ENCODE results near the gene RASGEF1C.
"Not testable (repeated sequence)": the region's sequence is repeated elsewhere in the genome, so short reads cannot be mapped to it uniquely, and the experiment has no call there.

RASGEF1C gene

GRCh38 chr5:180090769-180091546 lies 118.1 kb downstream of the RASGEF1C start:
- no peaks in the 10 kb centered on the region for H3K36me3 Mint-ChIP-seq
- no peaks in the 10 kb centered on the region for H3K9me3 Mint-ChIP-seq
- peak overlapping the region; percentile 88 for H3K4me3 Mint-ChIP-seq
- ATAC-seq: no peak
- H3K27ac Mint-ChIP-seq: no peak overlapping the region
- peaks cover 27% of the 10 kb centered on the region for H3K27me3 Mint-ChIP-seq
- H3K4me1 Mint-ChIP-seq: peaks cover 17% of the 10 kb centered on the region

- Mint-ChIP-seq H3K27ac (peak overlapping the region; percentile 86), H3K4me3 (peak overlapping the region; percentile 88), H3K27me3 (peaks cover 19% of the 10 kb centered on the region), H3K4me1 (peaks cover 17% of the 10 kb centered on the region), H3K36me3 (no peaks in the 10 kb centered on the region), H3K9me3 (no peaks in the 10 kb centered on the region)
- ATAC-seq: peak; percentile 90
Measured at GRCh38 chr5:180090098-180090768, 118.8 kb downstream of the RASGEF1C start.

- H3K4me1 Mint-ChIP-seq: peaks cover 17% of the 10 kb centered on the region
- ATAC-seq, H3K4me3 Mint-ChIP-seq, H3K36me3 Mint-ChIP-seq, H3K9me3 Mint-ChIP-seq: not testable (repeated sequence)
- peaks cover 16% of the 10 kb centered on the region for H3K27me3 Mint-ChIP-seq
- peak overlapping the region; percentile 86 for H3K27ac Mint-ChIP-seq
Measured at GRCh38 chr5:180089628-180090027, 119.4 kb downstream of the RASGEF1C start.

DNA sequence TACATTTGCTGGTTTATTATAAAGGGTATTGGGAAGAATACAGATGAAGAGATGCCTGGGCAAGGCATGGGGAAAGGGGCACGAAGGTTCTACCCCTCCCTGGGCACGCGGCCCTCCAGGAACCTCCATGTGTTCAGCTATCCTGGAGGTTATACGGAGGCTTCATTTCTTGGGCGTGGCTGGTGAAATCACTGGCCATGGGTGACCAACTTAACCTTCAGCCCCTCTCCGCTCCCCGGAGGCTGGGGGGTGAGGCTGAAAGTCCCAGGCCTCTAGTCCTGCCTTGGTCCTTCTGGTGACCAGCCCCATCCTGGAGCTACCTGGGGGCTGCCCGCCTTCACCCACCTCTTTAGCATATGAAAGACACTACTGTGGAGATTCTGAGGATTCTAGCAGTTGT lies 120.5 kb downstream of the RASGEF1C start:
- ATAC-seq: no peak
- peaks cover 13% of the 10 kb centered on the region for H3K4me1 Mint-ChIP-seq
- H3K27me3 Mint-ChIP-seq: peaks cover 10% of the 10 kb centered on the region
- no peaks in the 10 kb centered on the region for H3K36me3 Mint-ChIP-seq
- H3K4me3 Mint-ChIP-seq: no peak overlapping the region
- no peaks in the 10 kb centered on the region for H3K9me3 Mint-ChIP-seq
- no peak overlapping the region for H3K27ac Mint-ChIP-seq

GRCh38 chr5:180086816-180087399 lies 122.1 kb downstream of the RASGEF1C start:
- ATAC-seq: no peak
- H3K9me3 Mint-ChIP-seq: no peaks in the 10 kb centered on the region
- no peaks in the 10 kb centered on the region for H3K27me3 Mint-ChIP-seq
- no peaks in the 10 kb centered on the region for H3K36me3 Mint-ChIP-seq
- no peak overlapping the region for H3K4me3 Mint-ChIP-seq
- H3K4me1 Mint-ChIP-seq: peaks cover 12% of the 10 kb centered on the region
- H3K27ac Mint-ChIP-seq: no peak overlapping the region

DNA sequence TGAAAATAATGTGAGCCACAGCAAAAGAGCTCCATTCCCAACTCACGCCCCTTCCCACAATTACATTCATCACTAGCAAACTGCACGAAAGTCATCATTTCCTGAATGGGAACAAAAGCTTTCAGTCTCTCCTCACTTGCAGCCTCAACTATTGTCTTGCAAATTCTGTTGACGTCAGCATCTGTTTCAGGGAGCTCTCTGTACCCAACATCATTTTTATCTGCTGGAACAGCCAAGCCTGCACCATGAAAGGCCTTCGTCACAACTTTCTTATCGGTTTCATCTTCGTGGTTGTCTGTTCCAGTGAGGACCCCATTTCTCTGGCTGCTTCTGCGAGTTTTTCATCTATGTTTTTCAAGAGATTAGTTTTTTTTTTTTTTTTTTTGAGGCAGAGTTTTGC lies 123.2 kb downstream of the RASGEF1C start:
- H3K36me3 Mint-ChIP-seq: no peaks in the 10 kb centered on the region
- ATAC-seq: no peak
- no peaks in the 10 kb centered on the region for H3K9me3 Mint-ChIP-seq
- no peak overlapping the region for H3K4me3 Mint-ChIP-seq
- no peaks in the 10 kb centered on the region for H3K27me3 Mint-ChIP-seq
- H3K4me1 Mint-ChIP-seq: peaks cover 6% of the 10 kb centered on the region
- no peak overlapping the region for H3K27ac Mint-ChIP-seq

DNA sequence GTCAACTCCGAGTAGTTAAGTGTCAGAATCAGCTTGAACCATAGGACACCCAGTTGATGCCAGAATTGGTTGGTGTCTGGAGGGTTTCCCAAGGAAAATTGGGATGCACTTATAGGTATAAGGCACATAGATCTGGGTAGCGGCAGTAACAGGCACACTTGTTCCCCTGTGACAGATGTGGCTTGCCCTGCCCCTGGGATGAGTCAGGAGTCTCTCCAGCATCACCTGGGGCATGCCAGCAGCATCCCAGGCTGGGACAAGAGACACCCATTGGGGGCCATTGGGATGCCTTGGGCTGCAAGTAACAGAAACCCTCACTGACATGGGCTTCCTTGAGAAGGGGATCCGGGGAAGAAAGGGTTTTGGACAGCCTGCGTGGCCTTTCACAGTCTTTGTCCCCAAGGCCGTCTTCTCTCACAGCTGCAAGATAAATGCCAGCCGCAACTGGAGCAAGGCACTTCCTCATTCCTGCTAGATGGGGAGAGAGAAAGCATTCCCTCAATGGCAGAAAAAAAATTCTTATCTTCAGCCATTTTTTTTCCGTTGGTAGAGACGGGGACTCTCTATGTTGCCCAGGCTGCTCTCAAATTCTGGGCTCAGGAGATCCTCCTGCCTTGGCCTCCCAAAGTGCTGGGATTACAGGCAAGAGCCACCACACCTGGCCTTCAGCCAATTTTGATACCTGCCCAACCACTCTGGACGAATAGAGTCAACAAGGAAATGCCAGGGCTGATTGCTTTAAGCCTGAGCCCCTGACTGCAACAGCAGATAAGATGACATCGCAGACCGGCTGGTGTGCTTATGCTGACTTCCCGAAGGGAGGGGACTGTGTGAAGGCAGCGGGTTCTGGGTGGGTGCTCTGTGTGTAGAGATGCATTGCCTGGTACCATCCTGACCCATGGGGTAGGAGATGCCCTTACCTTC lies 124.1 kb downstream of the RASGEF1C start:
- no peaks in the 10 kb centered on the region for H3K36me3 Mint-ChIP-seq
- ATAC-seq: peak; percentile 52

GRCh38 chr5:180083529-180084060 lies 125.4 kb downstream of the RASGEF1C start:
- Mint-ChIP-seq H3K36me3 (no peaks in the 10 kb centered on the region), H3K4me1 (no peaks in the 10 kb centered on the region), H3K4me3 (no peak overlapping the region), H3K9me3 (no peaks in the 10 kb centered on the region), H3K27me3 (peaks cover 11% of the 10 kb centered on the region), H3K27ac (no peak overlapping the region)
- ATAC-seq: peak; percentile 22

More for the DNA sequence above, 124.1 kb downstream of the RASGEF1C start:
- no peak overlapping the region for H3K27ac Mint-ChIP-seq
- H3K4me3 Mint-ChIP-seq: no peak overlapping the region
- peaks cover under 1% of the 10 kb centered on the region for H3K4me1 Mint-ChIP-seq
- H3K9me3 Mint-ChIP-seq: no peaks in the 10 kb centered on the region
- H3K27me3 Mint-ChIP-seq: no peaks in the 10 kb centered on the region

- no peaks in the 10 kb centered on the region for H3K36me3 Mint-ChIP-seq
- H3K27ac Mint-ChIP-seq: no peak overlapping the region
- no peak for ATAC-seq
- H3K9me3 Mint-ChIP-seq: no peaks in the 10 kb centered on the region
- no peaks in the 10 kb centered on the region for H3K4me1 Mint-ChIP-seq
- H3K27me3 Mint-ChIP-seq: peaks cover 12% of the 10 kb centered on the region
- H3K4me3 Mint-ChIP-seq: no peak overlapping the region
Measured at GRCh38 chr5:180082633-180083420, 126.2 kb downstream of the RASGEF1C start.

DNA sequence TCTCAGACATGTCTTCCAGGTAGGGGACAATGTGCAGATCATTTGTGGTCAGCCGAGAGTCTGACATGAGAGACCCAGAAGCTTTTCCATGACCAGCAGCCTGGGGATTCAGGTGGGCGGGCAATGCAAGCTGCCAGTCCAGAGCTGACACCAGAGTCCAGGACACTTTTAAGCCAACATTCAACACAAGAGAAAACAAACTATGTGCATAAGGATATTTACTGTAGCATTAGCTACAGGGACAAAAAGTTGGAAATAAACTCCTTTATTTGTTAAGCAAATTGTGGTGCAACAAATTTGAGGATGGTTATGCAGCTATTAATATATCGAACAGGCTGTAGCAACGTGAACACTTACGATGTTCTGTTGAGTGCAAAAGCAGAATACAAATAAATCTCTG lies 127.5 kb downstream of the RASGEF1C start:
- no peak overlapping the region for H3K4me3 Mint-ChIP-seq
- peaks cover 12% of the 10 kb centered on the region for H3K27me3 Mint-ChIP-seq
- H3K27ac Mint-ChIP-seq: no peak overlapping the region

GRCh38 chr5:180080486-180081280 lies 128.3 kb downstream of the RASGEF1C start:
- no peak overlapping the region for H3K27ac Mint-ChIP-seq
- no peak overlapping the region for H3K4me3 Mint-ChIP-seq
- no peaks in the 10 kb centered on the region for H3K9me3 Mint-ChIP-seq
- H3K4me1 Mint-ChIP-seq: no peaks in the 10 kb centered on the region
- peaks cover 12% of the 10 kb centered on the region for H3K27me3 Mint-ChIP-seq
- no peak for ATAC-seq
- H3K36me3 Mint-ChIP-seq: no peaks in the 10 kb centered on the region

More for the DNA sequence above, 127.5 kb downstream of the RASGEF1C start:
- H3K9me3 Mint-ChIP-seq: no peaks in the 10 kb centered on the region
- H3K4me1 Mint-ChIP-seq: no peaks in the 10 kb centered on the region
- H3K36me3 Mint-ChIP-seq: no peaks in the 10 kb centered on the region
- ATAC-seq: no peak

- Mint-ChIP-seq H3K27me3 (peaks cover 12% of the 10 kb centered on the region), H3K9me3 (no peaks in the 10 kb centered on the region), H3K4me3 (no peak overlapping the region), H3K27ac (no peak overlapping the region), H3K4me1 (no peaks in the 10 kb centered on the region), H3K36me3 (no peaks in the 10 kb centered on the region)
- ATAC-seq: no peak
Measured at GRCh38 chr5:180079702-180080466, 129.1 kb downstream of the RASGEF1C start.

DNA sequence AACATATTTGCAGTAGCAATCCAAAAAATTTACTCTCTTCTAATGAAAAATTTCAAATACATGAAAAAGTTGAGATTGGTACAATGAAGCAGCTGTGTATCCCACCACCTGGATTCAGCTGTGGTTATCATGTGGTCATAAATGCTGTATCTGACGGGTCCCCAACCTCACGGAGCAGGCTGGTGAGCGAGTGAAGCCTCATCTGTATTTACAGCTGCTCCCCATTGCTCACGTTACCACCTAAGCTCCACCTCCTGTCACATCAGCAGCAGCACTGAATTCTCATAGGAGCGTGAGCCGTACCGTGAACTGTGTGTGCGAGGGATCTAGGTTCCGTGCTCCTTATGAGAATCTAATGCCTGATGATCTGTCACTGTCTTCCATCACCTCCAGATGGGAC lies 130.7 kb downstream of the RASGEF1C start:
- Mint-ChIP-seq H3K27ac (no peak overlapping the region), H3K9me3 (no peaks in the 10 kb centered on the region), H3K27me3 (peaks cover 12% of the 10 kb centered on the region), H3K4me1 (no peaks in the 10 kb centered on the region), H3K36me3 (no peaks in the 10 kb centered on the region), H3K4me3 (no peak overlapping the region)
- ATAC-seq: no peak
